Activated gamma-delta T cell treated with anti-CD3 and anti-CD28 coated beads, Interleukin-2, amount 50 U/mL, for 16 hours (primary cell): ENCODE data around the gene ZNF732.
"Not testable (repeated sequence)": the region's sequence is repeated elsewhere in the genome, so short reads cannot be mapped to it uniquely, and the experiment has no call there.

Source experiments
- DNase-seq: peaks from one replicate; pipeline ENCODE4 v3.0.0-alpha.2; 2020; ENCODE audit warnings: low read depth

Gene ZNF732

DNA sequence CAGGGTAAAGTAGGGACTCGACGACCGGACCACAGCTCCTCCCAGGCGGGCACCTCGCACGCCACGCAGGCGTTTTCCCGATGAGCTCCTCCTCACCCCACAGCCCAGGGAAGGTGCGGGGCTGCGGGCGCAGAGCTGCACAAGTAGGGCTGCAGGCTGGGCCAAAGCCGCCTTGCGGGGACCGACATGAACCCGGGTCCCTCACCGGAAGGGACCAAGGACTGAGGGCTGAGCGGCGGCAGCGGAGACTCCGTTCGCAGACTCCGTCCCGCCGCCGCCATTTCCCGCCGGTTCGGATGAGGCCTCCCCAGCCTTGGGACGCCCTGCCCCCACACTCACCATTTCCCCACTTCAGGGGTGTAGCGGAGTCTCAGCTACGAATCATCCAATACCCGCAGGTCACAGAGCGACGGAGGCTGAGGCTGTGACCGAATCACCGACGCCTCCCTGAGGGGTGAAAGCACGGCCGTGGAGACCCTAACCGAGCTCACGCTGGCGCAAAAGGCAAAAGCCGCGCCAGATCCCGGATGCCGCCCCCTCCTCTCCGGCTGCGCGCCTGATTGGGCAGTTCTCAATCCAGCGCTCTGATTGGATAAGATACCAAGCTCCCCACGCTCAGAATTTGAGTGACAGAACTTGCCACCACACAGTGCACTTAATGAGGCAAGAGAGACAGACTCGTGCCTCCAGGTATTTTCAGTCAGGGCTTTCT, at the start of gene ZNF732:
ZNF732 (minus strand) TSS at position 506 of the 712 bp plus-strand sequence; CDS start at position 342, 164 bp downstream.
- no peak for DNase-seq

DNA sequence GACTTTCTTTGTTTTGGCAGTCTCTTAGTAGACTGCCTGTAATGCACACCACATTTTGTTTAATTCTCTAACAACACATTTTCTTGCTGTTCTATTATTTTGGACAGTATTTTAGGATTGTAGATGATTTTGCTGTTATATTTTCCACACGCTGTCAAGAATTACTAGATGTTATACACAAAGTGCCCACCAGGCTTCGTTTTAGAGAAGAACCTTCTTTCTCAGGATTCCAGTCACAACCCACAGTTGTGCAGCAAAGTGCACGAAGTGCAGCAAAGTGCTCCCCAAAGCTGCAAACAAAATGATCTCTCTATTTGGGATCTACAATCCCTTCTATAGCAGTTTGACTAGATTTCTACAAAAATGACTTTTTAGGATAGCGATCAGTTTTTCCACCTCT, 34.7 kb upstream of the ZNF732 start:
- no peak for DNase-seq

DNA sequence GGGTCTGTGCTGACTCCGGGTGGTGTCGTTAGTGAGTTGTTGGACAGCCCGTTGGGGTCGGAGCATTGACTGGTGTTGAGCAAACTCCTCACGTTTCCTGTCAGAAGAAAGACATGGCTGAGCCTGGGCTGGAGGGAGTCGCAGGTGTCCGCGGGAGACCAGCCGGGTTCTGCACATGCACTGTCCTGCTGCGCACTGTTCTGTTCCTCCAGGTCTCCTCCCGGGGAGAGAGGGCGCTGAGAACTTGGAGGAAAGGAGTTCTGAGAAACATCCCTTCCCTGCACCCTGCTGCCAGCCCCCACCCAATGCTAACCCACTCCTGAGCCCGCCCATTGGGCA, 33.5 kb upstream of the ZNF732 start:
- no peak for DNase-seq

DNA sequence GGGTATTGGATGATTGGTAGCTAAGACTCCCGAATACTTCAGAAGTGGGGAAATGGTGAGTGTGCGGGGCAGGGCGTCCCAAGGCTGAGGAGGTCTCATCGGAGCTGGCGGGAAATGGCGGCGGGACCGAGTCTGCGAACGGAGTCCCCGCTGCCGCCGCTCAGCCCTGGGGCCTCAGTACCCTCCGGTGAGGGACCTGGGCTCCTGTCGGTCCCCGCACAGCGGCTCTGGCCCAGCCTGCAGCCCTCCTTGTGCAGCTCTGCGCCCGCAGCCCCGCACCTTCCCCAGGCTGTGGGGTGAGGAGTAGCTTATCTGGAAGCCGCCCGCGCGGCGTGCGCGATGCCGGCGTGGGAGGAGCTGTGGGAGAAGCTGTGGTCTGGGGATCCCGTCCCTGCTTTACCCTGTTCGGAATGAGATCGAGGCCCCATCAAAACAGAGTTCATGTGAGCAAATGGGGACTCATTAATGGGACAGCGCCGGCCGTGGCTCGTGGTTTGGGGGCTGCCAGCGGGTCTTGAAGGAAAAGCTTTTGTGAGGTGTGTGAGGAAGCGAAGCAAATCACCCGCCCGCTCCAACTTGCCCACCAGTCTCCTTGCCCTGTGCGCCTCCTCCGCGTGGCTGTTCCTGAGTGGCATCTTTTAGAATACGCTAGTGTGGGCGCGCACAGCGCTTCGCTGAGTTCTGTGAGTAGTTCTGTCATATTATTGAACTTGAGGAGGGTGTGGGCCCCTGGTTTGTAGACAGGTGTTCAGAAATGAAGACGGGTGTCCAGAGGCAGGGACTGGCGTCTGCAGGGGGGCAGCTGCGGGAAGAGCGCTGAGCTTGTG, 32.9 kb upstream of the ZNF732 start:
- peak; percentile 24 for DNase-seq

DNA sequence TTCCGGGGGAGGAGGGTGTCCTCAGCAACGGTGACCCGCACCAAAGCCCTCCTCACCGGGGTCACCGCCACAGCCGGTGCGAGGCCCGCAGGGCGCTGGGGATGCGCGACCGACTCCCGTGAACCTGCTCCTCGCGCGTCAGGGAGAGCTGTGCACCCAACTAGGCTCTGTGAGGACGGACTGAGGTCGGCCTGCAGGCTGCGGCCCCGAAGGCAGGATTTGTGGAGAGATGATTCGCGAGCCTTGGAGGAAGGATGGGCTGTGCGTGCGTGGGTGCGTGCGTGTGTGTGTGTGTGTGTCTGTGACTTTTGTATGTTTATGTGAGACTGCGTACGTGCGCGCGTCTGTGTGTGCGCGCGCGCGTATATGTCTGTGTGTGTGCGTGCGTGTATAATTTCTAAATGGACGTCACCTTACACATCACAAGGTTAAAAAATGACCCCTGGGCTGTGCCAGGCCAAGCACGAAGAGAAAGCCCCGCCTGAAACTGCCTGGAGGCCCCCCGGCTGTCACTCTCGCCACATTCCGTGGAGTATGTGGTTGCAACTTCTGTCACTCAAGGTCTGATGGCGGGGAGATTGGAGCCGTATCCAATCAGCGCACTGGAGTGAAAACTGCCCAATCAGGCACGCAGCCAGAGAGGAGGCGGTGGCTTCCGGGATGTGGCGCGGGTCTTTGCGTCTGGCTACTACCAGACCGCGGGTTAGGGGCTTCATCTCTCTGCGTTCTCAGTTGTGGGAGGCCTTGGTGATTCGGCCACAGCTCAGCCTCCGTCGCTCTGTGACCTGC, 32.1 kb upstream of the ZNF732 start, which contains the start of gene ZNF141:
ZNF141 (plus strand) TSS at position 672 of the 789 bp plus-strand sequence. CDS start 170 bp downstream, outside the sequence.
- DNase-seq: peak; percentile 89

DNA sequence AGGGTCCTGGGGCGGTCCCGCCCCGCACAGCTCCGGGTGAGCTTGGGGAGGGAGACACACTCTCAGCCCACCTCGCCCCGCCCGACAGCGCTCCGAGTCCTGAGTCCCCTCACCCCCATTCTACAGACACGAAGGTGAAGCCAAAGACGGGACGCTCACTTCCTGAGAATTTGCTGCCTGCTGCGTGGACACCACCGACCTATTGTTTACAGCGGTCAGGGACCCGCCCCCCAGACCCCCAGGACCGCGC, 31.5 kb upstream of the ZNF732 start:
- DNase-seq: no peak

DNA sequence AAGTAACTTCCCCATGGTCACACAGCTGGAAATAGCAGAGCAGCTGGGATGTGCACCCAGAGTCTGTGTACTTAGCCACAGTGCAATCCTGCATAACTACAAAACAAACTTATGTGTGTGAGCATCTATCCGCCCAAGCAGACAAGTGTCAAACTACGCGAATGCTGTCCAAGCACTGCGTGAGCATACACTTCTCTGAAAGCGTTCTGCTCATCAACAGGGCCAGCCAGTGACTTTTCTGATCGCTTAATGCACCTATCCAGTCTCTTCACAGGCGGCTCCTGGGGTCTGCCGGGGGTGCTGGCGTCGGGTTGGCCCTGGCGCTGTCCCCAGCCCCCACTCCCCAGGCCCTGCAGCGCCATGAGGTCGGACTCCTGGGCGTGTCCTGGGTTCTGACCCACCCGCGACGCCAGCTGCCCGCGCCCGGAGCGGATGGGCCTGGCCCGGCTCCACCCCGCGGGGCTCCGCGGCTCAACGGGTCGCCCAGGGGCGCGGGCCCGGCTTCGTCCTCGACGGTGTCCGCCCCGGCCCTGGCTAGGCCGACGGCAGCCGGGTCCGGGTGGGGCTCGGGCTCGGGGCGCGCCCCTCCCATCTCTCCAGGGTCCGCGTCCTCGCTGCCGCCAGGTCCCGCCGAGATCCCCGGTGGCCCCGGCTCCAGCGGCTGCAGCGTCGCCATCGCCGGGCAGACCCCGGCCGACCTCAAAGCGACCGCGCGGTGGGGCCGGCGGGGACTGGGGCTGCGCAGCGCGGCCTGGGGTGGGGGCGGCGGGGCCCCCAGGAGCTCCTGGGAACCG, 31.0 kb upstream of the ZNF732 start:
- no peak for DNase-seq

DNA sequence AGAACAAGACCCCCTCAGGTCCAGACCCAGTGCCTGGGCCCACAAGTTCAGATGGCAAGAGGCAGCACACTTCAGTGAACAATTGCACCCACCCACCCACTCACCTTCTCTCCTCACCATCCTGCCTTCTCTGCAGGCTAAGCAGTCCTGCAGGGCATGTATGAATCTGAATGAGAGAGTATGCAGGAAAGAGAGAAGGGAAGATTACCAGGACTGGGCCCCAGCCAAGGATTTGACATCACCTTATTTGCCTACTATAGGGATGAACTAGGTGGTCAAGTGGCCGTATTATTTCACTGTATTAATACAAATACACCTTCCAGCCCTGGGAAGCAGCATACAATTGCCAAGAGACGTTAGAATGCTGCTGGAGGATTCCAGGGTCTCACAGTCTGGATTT, 30.2 kb upstream of the ZNF732 start:
- DNase-seq: no peak

DNA sequence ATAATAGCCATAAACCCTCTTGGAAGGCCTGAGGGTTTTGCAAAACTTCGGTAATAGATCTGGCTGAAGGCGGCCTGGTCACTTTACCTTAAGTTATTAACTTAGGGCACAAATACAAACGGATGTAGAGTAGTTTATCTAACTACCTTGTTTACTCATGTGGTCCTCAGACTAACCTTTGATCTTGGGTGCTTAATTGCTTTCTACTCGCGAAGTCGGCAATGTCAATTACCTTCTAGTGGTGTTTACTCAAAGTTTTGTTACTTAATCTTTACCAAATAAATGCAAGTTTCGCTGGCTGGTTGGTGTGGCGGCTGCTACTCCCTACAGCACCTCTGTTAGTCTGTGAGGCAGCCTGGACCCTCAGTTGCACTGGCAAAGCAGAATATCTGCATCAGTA, 23.5 kb upstream of the ZNF732 start:
- DNase-seq: no peak

DNA sequence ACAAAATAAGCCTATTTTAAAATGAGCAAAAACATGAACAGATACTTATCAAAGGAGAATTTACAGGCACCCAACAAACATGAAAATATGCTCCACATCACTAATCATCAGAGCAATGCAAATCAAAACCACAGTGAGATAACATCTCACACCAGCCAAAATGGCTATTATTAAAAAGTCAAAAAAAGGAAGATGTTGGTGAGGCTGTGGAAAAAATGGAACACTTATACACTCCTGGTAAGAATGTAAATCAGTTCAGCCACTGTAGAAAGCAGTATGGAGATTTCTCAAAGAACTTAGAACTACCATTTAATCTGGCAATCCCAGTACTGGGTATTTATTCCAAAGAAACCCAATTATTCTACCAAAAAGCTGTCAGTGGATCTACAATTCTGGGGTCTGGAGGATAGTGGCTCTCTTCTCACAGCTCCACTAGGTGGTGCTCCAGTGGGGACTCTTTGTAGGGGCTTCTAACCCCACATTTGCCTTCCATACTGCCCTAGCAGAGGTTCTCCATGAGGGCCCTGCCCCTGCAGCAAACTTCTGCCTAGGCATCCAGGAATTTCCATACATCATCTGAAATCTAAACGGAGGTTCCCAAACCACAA, 9.1 kb upstream of the ZNF732 start:
- no peak for DNase-seq

DNA sequence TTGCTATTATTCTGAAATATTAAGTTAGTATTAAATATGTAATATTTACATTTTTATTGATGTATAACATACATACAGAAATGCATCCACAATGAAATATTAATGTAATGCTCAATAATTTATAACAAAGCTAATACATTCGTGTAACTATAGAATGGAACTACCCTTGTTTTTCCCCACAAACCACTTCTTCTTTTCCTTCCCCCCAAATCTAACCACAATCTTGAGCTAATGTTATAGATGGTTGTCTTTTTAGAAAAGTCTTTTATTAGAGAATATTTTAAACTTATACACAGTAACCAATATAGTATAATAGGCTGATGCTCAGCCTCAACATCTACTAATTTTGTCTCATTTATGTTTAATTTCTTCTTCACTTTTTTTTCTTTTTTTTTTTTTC, 4.5 kb upstream of the ZNF732 start:
- no peak for DNase-seq

DNA sequence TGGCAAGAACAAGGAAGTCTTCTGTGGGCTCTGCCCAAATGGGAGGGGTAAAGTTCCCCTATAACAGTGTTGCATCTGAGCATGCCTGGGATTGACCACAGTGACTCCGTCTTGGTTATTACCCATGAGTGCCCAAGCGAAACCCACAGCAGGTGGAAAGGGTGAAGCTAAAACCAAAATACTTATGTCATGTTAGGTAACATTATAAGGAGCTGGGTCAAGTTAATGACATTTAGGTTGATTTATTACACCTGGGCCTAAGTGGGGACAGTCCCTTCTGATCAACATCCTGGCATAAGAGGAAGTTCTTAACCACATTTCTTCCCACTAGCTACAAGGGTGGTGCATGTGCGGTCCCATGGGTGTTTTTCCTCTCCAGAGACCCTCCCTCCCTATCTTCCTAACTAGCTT, 1.3 kb upstream of the ZNF732 start:
- DNase-seq: no peak

DNA sequence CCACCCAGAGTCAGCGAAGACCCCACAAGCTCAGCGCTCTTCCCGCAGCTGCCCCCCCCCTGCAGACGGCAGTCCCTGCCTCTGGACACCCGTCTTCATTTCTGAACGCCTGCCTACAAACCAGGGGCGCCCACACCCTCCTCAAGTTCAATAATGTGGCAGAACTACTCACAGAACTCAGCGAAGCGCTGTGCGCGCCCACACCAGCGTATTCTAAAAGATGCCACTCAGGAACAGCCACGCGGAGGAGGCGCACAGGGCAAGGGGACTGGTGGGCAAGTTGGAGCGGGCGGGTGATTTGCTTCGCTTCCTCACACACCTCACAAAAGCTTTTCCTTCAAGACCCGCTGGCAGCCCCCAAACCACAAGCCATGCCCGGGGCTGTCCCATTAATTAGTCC, 758 bp downstream of the ZNF732 start:
- not testable (repeated sequence) for DNase-seq

DNA sequence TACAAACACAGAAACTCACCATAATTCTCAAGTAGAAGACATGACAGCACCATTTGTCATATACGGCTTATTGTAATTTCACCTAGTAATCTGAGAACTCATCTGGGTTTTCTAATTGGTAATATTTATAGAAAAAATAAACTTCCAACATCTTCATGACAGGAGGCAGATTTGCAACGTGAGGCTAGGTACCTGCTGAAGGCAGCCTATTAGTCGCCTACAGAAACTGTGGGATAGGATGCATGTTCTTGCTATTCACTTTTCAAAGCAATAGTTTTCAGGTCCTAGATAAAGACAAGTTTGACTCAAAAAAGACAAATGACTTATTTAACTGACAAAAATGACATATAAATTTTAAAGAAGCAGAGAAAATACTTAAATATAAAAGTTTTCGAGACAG, 2.9 kb downstream of the ZNF732 start:
- no peak for DNase-seq

DNA sequence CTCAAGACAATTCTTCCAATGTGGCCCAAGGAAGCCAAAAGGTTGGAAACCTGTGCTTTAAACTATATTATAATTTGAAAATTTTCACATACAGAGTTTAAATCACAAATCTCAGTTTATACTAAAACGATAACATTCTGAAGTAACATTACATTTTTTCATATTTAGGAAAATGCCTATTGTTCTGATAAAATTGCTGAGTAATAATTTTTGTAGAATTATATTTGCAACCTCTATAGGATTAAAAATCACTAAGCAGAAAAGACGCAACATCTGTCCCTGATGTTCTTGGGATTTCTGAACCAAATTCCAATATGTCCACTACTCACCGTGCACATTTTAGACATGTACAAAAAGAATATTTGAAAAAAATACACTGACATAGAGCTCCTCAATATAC, 10.5 kb downstream of the ZNF732 start:
- no peak for DNase-seq

DNA sequence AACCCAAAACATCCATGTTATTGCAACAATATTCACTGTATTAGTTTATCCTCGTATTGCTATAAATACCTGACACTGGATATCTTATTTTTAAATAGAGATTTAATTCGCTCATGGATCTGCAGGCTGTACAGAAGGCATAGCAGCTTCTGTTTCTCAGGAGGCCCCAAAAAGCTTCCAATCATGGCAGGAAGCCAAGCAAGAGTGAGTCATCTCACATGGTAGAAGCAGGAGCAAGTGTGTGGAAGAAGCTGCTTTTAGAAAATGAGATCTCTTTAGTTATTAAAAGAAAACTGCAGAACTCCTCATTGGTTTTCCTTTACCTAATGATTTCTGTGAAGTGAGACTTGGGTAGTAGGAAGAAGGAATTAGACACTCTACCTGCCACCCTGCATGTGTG, 16.4 kb downstream of the ZNF732 start:
- no peak for DNase-seq

DNA sequence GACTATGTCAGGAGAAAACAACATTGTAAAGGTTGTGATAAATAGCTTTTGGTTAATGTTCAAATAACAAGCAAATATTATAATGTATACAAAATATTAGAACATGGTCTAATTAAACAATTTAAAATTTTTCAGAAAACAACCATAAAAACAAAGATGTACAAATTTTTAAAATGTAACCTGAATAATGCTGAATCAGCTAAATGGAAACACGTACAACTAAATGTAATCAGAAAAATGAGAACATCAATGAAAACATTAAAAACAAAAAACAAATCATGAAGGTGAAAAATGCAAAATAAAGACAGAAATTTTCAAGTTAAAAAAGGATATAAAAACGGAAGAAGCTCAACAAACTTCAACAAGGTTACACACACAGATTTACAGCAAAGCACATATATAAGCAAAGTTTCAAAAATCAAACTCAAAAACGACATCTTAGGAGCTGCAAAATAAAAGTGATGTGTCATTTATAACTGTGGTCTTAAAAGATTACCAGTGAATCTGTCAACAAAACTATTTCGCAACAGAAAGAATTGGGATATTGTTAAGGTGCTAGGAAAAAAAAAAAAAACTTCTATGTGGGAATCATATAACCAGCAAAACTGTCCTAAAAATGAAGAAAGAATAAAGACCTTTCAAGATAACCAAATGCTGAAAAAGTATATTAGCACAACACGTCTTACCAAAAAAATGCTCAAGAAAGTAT, 31.8 kb downstream of the ZNF732 start:
- no peak for DNase-seq

DNA sequence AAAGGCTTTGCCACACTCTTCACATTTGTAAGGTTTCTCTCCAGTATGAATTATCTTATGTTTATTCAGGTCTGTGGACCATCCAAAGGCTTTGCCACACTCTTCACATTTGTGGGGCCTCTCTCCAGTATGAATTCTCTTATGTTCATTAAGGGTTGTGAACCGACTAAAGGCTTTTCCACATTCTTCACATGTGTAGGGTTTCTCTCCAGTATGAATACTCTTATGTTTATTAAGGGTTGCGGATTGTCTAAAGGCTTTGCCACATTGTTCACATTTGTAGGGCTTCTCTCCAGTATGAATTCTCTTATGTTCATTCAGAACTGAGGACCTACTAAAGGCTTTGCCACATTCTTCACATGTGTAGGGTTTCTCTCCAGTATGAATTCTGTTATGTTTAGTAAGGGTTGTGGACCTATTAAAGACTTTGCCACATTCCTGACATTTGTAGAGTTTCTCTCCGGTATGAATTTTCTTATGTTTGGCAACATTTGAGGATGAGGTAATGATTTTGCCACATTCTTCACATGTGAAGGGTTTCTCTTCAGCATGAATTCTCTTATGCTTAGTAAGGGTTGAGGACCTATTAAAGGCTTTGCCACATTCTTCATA, 33.7 kb downstream of the ZNF732 start:
- DNase-seq: no peak

DNA sequence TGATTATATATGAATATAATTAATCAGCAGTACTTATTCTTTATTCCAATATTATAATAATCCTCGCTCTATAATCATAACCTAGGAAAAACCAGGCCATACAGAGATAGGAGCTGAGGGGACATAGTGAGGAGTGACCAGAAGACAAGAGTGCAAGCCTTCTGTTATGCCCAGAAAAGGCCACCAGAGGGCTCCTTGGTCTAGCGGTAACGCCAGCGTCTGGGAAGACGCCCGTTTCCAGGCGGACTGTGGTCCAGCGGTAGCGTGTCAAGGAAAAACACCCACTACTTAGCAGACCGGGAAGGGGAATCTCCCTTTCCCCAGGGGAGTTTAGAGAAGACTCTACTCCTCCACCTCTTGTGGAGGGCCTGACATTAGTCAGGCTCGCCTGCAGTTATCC, 46.0 kb downstream of the ZNF732 start:
- not testable (repeated sequence) for DNase-seq

DNA sequence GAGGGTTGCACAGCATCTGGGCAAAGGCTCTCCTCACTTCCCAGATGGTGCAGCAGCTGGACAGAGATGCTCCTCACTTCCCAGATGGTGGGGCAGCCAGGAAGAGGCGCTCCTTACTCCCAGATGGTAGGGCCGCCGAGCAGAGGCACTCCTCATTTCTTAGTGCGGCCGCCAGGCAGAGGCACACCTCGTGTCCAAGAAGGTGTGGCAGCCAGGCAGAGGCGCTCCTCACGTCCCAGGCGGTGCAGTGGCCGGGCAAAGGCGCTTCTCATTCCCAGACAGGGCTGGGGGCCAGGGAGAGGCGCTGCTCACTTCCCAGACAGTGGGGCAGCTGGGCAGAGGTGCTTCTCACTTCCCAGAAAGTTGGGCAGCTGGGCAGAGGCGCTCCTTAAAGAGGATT, 48.8 kb downstream of the ZNF732 start:
- no peak for DNase-seq
